Superior temporal gyrus (tissue), 1 donor: ENCODE results near the gene SCAMP3.
"Not testable (repeated sequence)": the region's sequence is repeated elsewhere in the genome, so short reads cannot be mapped to it uniquely, and the experiment has no call there.

Experiments used
- DNase-seq: peaks from one replicate; pipeline ENCODE4 v3.0.0-alpha.2; 2016; ENCODE audit errors: extremely low spot score

The SCAMP3 gene

GRCh38 chr1:155227261-155228095 is 34.7 kb downstream of the SCAMP3 start:
- peak; percentile 99 for DNase-seq

- peak; percentile 67 for DNase-seq
Observed at GRCh38 chr1:155226910-155227260, 35.3 kb downstream of the SCAMP3 start.

- DNase-seq = peak; percentile 69
Observed at GRCh38 chr1:155226188-155226909, 35.8 kb downstream of the SCAMP3 start.

GRCh38 chr1:155225404-155225759 is 36.8 kb downstream of the SCAMP3 start:
- not testable (repeated sequence) for DNase-seq

- DNase-seq = no peak
Observed at GRCh38 chr1:155223047-155223446, 39.1 kb downstream of the SCAMP3 start.

GRCh38 chr1:155220211-155220965 is 41.8 kb downstream of the SCAMP3 start:
- DNase-seq = not testable (repeated sequence)

- peak; percentile 87 for DNase-seq
Observed at GRCh38 chr1:155219592-155220031, 42.5 kb downstream of the SCAMP3 start.

GRCh38 chr1:155218854-155219591 is 43.1 kb downstream of the SCAMP3 start:
- DNase-seq = peak; percentile 98

GRCh38 chr1:155214702-155215101 is 47.5 kb downstream of the SCAMP3 start:
- DNase-seq = not testable (repeated sequence)

- not testable (repeated sequence) for DNase-seq
Observed at GRCh38 chr1:155212051-155212440, 50.1 kb downstream of the SCAMP3 start.

- not testable (repeated sequence) for DNase-seq
Observed at GRCh38 chr1:155211381-155212050, 50.6 kb downstream of the SCAMP3 start.

GRCh38 chr1:155210314-155211104 is 51.7 kb downstream of the SCAMP3 start:
- DNase-seq = no peak

GRCh38 chr1:155209312-155209721 is 52.8 kb downstream of the SCAMP3 start:
- no peak for DNase-seq

GRCh38 chr1:155208541-155209311 is 53.4 kb downstream of the SCAMP3 start, which contains the start of gene MTX1:
TSS of gene MTX1 (plus strand) at chr1:155208695. CDS start at chr1:155208805, 110 bp downstream.
- peak; percentile 82 for DNase-seq

- peak; percentile 17 for DNase-seq
Observed at GRCh38 chr1:155207806-155208540, 54.2 kb downstream of the SCAMP3 start, which contains the start of gene THBS3. TSS of gene THBS3 (minus strand) at chr1:155207897. CDS start at chr1:155207876, 21 bp downstream.

- peak; percentile 85 for DNase-seq
Observed at GRCh38 chr1:155206891-155207805, 55.0 kb downstream of the SCAMP3 start.
